SJSA1 (cell line): Measurements from ENCODE around the gene ADAMTS9. TPM values are rescaled to one million over a fixed set of nuclear protein-coding genes. Genes with fewer than 3 reads are reported as not detected.

Experiments
- DNase-seq, 2 experiments: peaks; one replicate each; pipeline ENCODE4 v3.0.0-alpha.2; 2015 to 2020; ENCODE audit warnings: low spot score in 2 of 2, low read depth in 1 of 2
- H3K27ac ChIP-seq: fragments of 250-450 bp; sonication (Bioruptor Pico); 2 replicates; pipeline ENCODE4 v1.5.1; 2020; ENCODE audit warnings: mild to moderate bottlenecking, moderate library complexity
- H3K27me3 ChIP-seq: fragments of 250-450 bp; sonication (Bioruptor Pico); replicated peaks from 2 replicates; pipeline ENCODE4 v1.5.1; 2020; ENCODE audit warnings: mild to moderate bottlenecking, moderate library complexity
- H3K36me3 ChIP-seq: fragments of 250-450 bp; sonication (Bioruptor Pico); 2 replicates; pipeline ENCODE4 v1.5.1; 2020; ENCODE audit warnings: mild to moderate bottlenecking
- H3K4me1 ChIP-seq: fragments of 250-450 bp; sonication (Bioruptor Pico); replicated peaks from 2 replicates; pipeline ENCODE4 v1.6.1; 2021; ENCODE audit warnings: mild to moderate bottlenecking
- H3K4me3 ChIP-seq: fragments of 250-450 bp; sonication (Bioruptor Pico); 2 replicates; pipeline ENCODE4 v1.5.1; 2020; ENCODE audit warnings: mild to moderate bottlenecking
- H3K9me3 ChIP-seq: fragments of 250-450 bp; sonication (Bioruptor Pico); replicated peaks from 2 replicates; pipeline ENCODE4 v1.5.1; 2020; ENCODE audit warnings: mild to moderate bottlenecking
- total RNA-seq: library from RNA; depleted of rRNA; stranded (reverse); fragments of >200 nt; shearing (Covaris generic); gene quantifications from 2 replicates; pipeline ENCODE4 v1.2.3, GENCODE V29; 2014

The ADAMTS9 gene
- total RNA-seq, 1 experiment from 2014 or later, result 5.6 TPM

- Histone ChIP-seq H3K27ac (no peak overlapping the region), H3K9me3 (no peaks in the 10 kb centered on the region), H3K36me3 (no peaks in the 10 kb centered on the region), H3K4me1 (no peaks in the 10 kb centered on the region; the same call in 1 of the 2 replicates), H3K4me3 (no peak overlapping the region), H3K27me3 (no peaks in the 10 kb centered on the region)
- DNase-seq, result no peak
Observed at GRCh38 chr3:64470436-64470835, 217.4 kb downstream of the ADAMTS9 start.

- DNase-seq, result no peak
- Histone ChIP-seq H3K4me3 (no peak overlapping the region), H3K27me3 (no peaks in the 10 kb centered on the region), H3K4me1 (peaks cover 19% of the 10 kb centered on the region), H3K27ac (no peak overlapping the region), H3K9me3 (no peaks in the 10 kb centered on the region), H3K36me3 (no peaks in the 10 kb centered on the region)
Observed at GRCh38 chr3:64467255-64467944, 220.4 kb downstream of the ADAMTS9 start.
